GM23248 (cell line): ENCODE measurements around the gene TTC32.

Experiments used
- EZH2 ChIP-seq: fragments of 200-600 bp; sonication (generic); IDR thresholded peaks from 2 replicates; pipeline ENCODE4 v1.6.1; 2018; ENCODE audit warnings: antibody characterized with exemption, mild to moderate bottlenecking; ENCODE audit not compliant: insufficient read depth, poor library complexity, severe bottlenecking
- EZH2phosphoT487 ChIP-seq: fragments of 200-600 bp; sonication (generic); IDR thresholded peaks from 2 replicates; pipeline ENCODE4 v1.6.1; 2018; ENCODE audit warnings: antibody characterized with exemption, moderate library complexity, mild to moderate bottlenecking, low read depth; ENCODE audit not compliant: insufficient read depth

GRCh38 chr2:19879120-19879519 is 22.7 kb downstream of the TTC32 start:
- TF ChIP-seq EZH2 (no peak), EZH2phosphoT487 (no peak)
